CD14-positive monocyte (primary cell): ENCODE measurements around the gene TPR. TPM values are rescaled to one million over a fixed set of nuclear protein-coding genes. Genes with fewer than 3 reads are reported as not detected.

Experiments
- DNase-seq, 3 donors: peaks; one replicate each; pipeline ENCODE4 v3.0.0-alpha.2; 2011 to 2022
- H2AFZ ChIP-seq: 2 replicates; pipeline ENCODE4 v1.6.0; 2012; ENCODE audit warnings: mild to moderate bottlenecking, low read depth, low read length, inconsistent platforms; ENCODE audit not compliant: insufficient read depth, poor library complexity, severe bottlenecking
- H3K27ac ChIP-seq, 2 donors: 1 replicate in 1 of 2; 2 replicates in 1 of 2; pipeline ENCODE4 v1.5.1; 2012 to 2013; ENCODE audit warnings: low read length in 2 of 2, control low read depth in 1 of 2, inconsistent platforms in 1 of 2, low read depth in 1 of 2, mild to moderate bottlenecking in 1 of 2
- H3K27me3 ChIP-seq, 2 donors: one replicate each; pipeline versions ENCODE4 v1.6.0 to v1.6.1; 2011 to 2013; ENCODE audit warnings: low read length in 2 of 2; ENCODE audit not compliant: control insufficient read depth in 2 of 2, insufficient read depth in 2 of 2
- H3K36me3 ChIP-seq, 2 donors: replicated peaks in 1 of 2; 1 replicate in 1 of 2; 2 replicates in 1 of 2; pipeline versions ENCODE4 v1.5.1 to v1.6.1; 2012 to 2013; ENCODE audit warnings: low read length in 2 of 2, control low read depth in 1 of 2, inconsistent platforms in 1 of 2, mild to moderate bottlenecking in 1 of 2; ENCODE audit not compliant: insufficient read depth in 2 of 2, control insufficient read depth in 1 of 2
- H3K4me1 ChIP-seq, 2 donors: 1 replicate in 1 of 2; 2 replicates in 1 of 2; pipeline versions ENCODE4 v1.5.1 to v1.6.1; 2012 to 2013; ENCODE audit warnings: low read length in 2 of 2, control low read depth in 1 of 2, inconsistent platforms in 1 of 2, mild to moderate bottlenecking in 1 of 2, moderate library complexity in 1 of 2; ENCODE audit not compliant: insufficient read depth in 2 of 2, control insufficient read depth in 1 of 2
- H3K4me2 ChIP-seq: replicated peaks from 2 replicates; pipeline ENCODE3; 2012; ENCODE audit warnings: low read length, moderate library complexity, mild to moderate bottlenecking; ENCODE audit not compliant: poor library complexity, severe bottlenecking; ENCODE audit errors: extremely low read depth
- H3K4me3 ChIP-seq, 3 experiments: fragments of 200-600 bp in 1 of 3; sonication (generic) in 1 of 3; replicated peaks in 1 of 3; 1 replicate in 2 of 3; 2 replicates in 1 of 3; pipeline ENCODE4 v1.5.1; 2011 to 2013; ENCODE audit warnings: low read length in 3 of 3, mild to moderate bottlenecking in 3 of 3, control low read depth in 2 of 3, low read depth in 2 of 3, inconsistent platforms in 1 of 3, moderate library complexity in 1 of 3
- H3K79me2 ChIP-seq: 2 replicates; pipeline ENCODE4 v1.6.0; 2012; ENCODE audit warnings: mild to moderate bottlenecking, control low read depth, inconsistent platforms, low read length, moderate library complexity; ENCODE audit not compliant: insufficient read depth
- H3K9ac ChIP-seq: 2 replicates; pipeline ENCODE4 v1.6.0; 2017; ENCODE audit warnings: low read length, mild to moderate bottlenecking; ENCODE audit not compliant: insufficient read depth, poor library complexity, severe bottlenecking
- H3K9me3 ChIP-seq, 2 donors: replicated peaks in 1 of 2; 1 replicate in 1 of 2; 2 replicates in 1 of 2; pipeline versions ENCODE4 v1.5.1 to v1.6.1; 2012 to 2013; ENCODE audit warnings: low read length in 2 of 2, control low read depth in 1 of 2; ENCODE audit not compliant: control insufficient read depth in 1 of 2, insufficient read depth in 1 of 2
- H4K20me1 ChIP-seq: 2 replicates; pipeline ENCODE4 v1.6.0; 2012; ENCODE audit warnings: mild to moderate bottlenecking, low read length, control low read depth, moderate library complexity; ENCODE audit not compliant: insufficient read depth
- H3K27ac Mint-ChIP-seq, 7 donors: one replicate each; pipeline ENCODE4 v1.8.0; 2020; ENCODE audit warnings: mild to moderate bottlenecking in 7 of 7, mixed read lengths in 7 of 7, moderate library complexity in 6 of 7, inconsistent platforms in 2 of 7
- H3K27me3 Mint-ChIP-seq, 3 donors: one replicate each; pipeline ENCODE4 v1.8.0; 2021 to 2022; ENCODE audit warnings: low read depth in 3 of 3, mild to moderate bottlenecking in 3 of 3, mixed read lengths in 3 of 3, moderate library complexity in 3 of 3, inconsistent platforms in 1 of 3
- H3K36me3 Mint-ChIP-seq, 2 donors: one replicate each; pipeline ENCODE4 v1.8.0; 2020; ENCODE audit warnings: mixed read lengths in 2 of 2, inconsistent platforms in 1 of 2, mild to moderate bottlenecking in 1 of 2
- H3K4me1 Mint-ChIP-seq: one replicate; pipeline ENCODE4 v1.8.0; 2020; ENCODE audit warnings: mild to moderate bottlenecking, mixed read lengths
- H3K4me3 Mint-ChIP-seq, 2 donors: one replicate each; pipeline ENCODE4 v1.8.0; 2020; ENCODE audit warnings: mild to moderate bottlenecking in 2 of 2, mixed read lengths in 2 of 2, moderate library complexity in 1 of 2
- H3K9me3 Mint-ChIP-seq, 7 donors: one replicate each; pipeline ENCODE4 v1.8.0; 2020 to 2022; ENCODE audit warnings: mixed read lengths in 7 of 7, mild to moderate bottlenecking in 6 of 7, moderate library complexity in 6 of 7, inconsistent platforms in 2 of 7
- CTCF ChIP-seq: fragments of 200-600 bp; IDR thresholded peaks from one replicate; pipeline ENCODE4 v1.8.0; 2022; ENCODE audit warnings: antibody characterized with exemption, mild to moderate bottlenecking
- WGBS: methylation state at CpG from one replicate; pipeline ENCODE4 v1.1.5; 2013; ENCODE audit warnings: missing lambda C conversion rate; ENCODE audit not compliant: insufficient coverage; 5-methylcytosine and 5-hydroxymethylcytosine counted together
- intact Hi-C, 2 donors: fragments of 100-400 bp; cut with micrococcal nuclease; formaldehyde crosslinking; loops; one replicate each; pipeline versions ENCODE4 v1.15.0 to v1.15.1; 2023
- polyA plus RNA-seq, 3 donors: library from polyadenylated mRNA; depleted of rRNA in 1 of 3; unstranded in 2 of 3; stranded (reverse) in 1 of 3; fragments of 300-500 nt in 2 of 3; fragments of >200 nt in 1 of 3; fragmentation: Illumina TruSeq in 2 of 3; gene quantifications; 1 replicate in 2 of 3; 2 replicates in 1 of 3; pipeline ENCODE4 v1.2.3, GENCODE V29; 2012 to 2021

Gene TPR
- polyA plus RNA-seq, 3 donors = 4.3 to 23.3 (median 13.2) TPM

DNA sequence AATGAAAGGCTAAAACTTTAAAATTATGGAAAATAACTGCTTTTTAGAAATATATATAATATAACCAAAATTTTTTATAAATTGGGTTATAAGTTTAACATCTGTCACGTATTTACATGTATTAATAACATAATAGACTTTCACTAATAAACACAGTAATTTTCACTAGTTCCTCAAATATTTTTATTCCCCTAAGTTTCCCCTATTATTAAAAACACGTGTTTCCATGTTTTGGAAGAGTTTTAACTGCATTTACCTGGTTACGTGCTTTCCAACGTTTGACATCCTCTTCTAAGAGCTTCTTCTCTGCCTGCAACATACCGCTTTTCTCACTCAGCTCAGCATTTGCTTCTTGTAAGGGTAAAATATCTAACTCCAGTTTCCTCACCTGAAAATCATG is 34.3 kb downstream of the TPR start:
- H3K4me3 ChIP-seq = no peak overlapping the region
- peaks cover 97 to 98% of the 10 kb centered on the region in 2 donors for H3K36me3 ChIP-seq
- H3K27ac ChIP-seq = no peak overlapping the region
- Mint-ChIP-seq H3K4me3 (no peak overlapping the region), H3K9me3 (no peaks in the 10 kb centered on the region), H3K4me1 (no peaks in the 10 kb centered on the region), H3K27me3 (no peaks in the 10 kb centered on the region), H3K36me3 (peaks cover 75 to 84% of the 10 kb centered on the region in 2 donors), H3K27ac (no peak overlapping the region)
- H4K20me1 ChIP-seq = no peaks in the 10 kb centered on the region
- no peaks in the 10 kb centered on the region for H3K4me1 ChIP-seq
- H3K9ac ChIP-seq = no peak overlapping the region
- no peak for TF ChIP-seq CTCF
- H3K9me3 ChIP-seq = no peaks in the 10 kb centered on the region
- H3K79me2 ChIP-seq = no peaks in the 10 kb centered on the region
- H3K4me2 ChIP-seq = no peak overlapping the region
- H3K27me3 ChIP-seq = no peaks in the 10 kb centered on the region
- intact Hi-C loops = no loop called here
- no peak overlapping the region for H2AFZ ChIP-seq
- WGBS = no CpG with 5 or more reads among the region's 5 CpGs
- no peak for DNase-seq

DNA sequence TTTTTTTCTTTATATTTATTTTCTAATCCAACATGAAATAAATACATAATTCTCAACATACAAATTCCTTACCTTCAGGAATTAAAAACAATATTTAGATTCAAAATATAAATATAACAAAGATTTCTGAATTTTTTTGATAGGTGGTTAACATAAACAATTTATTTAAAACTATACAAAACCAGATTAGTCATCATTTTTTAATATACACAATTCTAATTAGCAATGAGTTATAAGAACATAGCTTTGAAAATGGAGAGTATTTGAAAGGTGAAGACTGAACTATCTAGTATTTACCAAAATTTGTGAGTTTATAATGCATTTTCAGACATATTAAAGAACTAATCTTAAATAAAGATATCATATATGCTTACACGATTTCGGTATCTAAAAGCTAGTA is 37.5 kb downstream of the TPR start:
- no peaks in the 10 kb centered on the region for H3K4me1 ChIP-seq
- no peak for DNase-seq
- WGBS = no CpG with 5 or more reads among the region's 2 CpGs
- H3K79me2 ChIP-seq = no peaks in the 10 kb centered on the region
- H2AFZ ChIP-seq = no peak overlapping the region
- no peaks in the 10 kb centered on the region for H4K20me1 ChIP-seq
- no peak overlapping the region for H3K9ac ChIP-seq
- intact Hi-C loops = loop anchor here (10.0 kb wide), 1 partner anchor 1623 kb away; no protein-coding TSS in a partner anchor
- Mint-ChIP-seq H3K27me3 (no peaks in the 10 kb centered on the region), H3K4me3 (no peak overlapping the region), H3K36me3 (peaks cover 75 to 82% of the 10 kb centered on the region in 2 donors), H3K9me3 (no peaks in the 10 kb centered on the region), H3K27ac (no peak overlapping the region), H3K4me1 (no peaks in the 10 kb centered on the region)
- H3K9me3 ChIP-seq = no peaks in the 10 kb centered on the region
- H3K27ac ChIP-seq = no peak overlapping the region
- H3K36me3 ChIP-seq = peaks cover 97 to 98% of the 10 kb centered on the region in 2 donors
- H3K4me3 ChIP-seq = no peak overlapping the region
- H3K27me3 ChIP-seq = no peaks in the 10 kb centered on the region
- H3K4me2 ChIP-seq = no peak overlapping the region
- no peak for TF ChIP-seq CTCF
